Measurements from ENCODE around the gene ZNF205. TPM values are rescaled to one million over a fixed set of nuclear protein-coding genes. Genes with fewer than 3 reads are reported as not detected.

The ZNF205 gene
- total RNA-seq, 4 donors from 2014 or later = 10.6 to 25.0 (median 17.1) TPM

GRCh38 chr16:3142327-3142726 is 29.9 kb downstream of the ZNF205 start:
- Histone ChIP-seq H3K36me3 (peaks cover 24 to 59% (median 54%) of the 10 kb centered on the region in 4 donors), H3K27ac (replicated peaks in 1 of 4) (no peak overlapping the region), H3K4me1 (peaks cover 0 to 16% (median 4%) of the 10 kb centered on the region in 4 donors), H3K4me3 (no peak overlapping the region), H3K9me3 (no peaks in the 10 kb centered on the region), H3K27me3 (no peaks in the 10 kb centered on the region)
- WGBS = 91% methylated on average over 22 of the region's 22 CpGs
- intact Hi-C loops (cut with DNase I) = no loop called here
- no peak for TF ChIP-seq POLR2AphosphoS5 (IDR thresholded peaks at IDR 0.05)
- no peak for TF ChIP-seq CTCF (IDR thresholded peaks at IDR 0.05)
- no peak for TF ChIP-seq POLR2A (IDR thresholded peaks at IDR 0.05; ENCODE audit: low read depth)
- TF ChIP-seq EP300 (IDR thresholded peaks at IDR 0.05) = no peak
- DNase-seq (ENCODE audit: extremely low spot score) = no peak

GRCh38 chr16:3142770-3143169 is 30.4 kb downstream of the ZNF205 start:
- Histone ChIP-seq H3K9me3 (no peaks in the 10 kb centered on the region), H3K4me1 (peaks cover 0 to 16% (median 3%) of the 10 kb centered on the region in 4 donors), H3K36me3 (peaks cover 24 to 55% (median 50%) of the 10 kb centered on the region in 4 donors), H3K4me3 (no peak overlapping the region), H3K27ac (replicated peaks in 1 of 4) (no peak overlapping the region), H3K27me3 (no peaks in the 10 kb centered on the region)
- TF ChIP-seq EP300 (IDR thresholded peaks at IDR 0.05) = no peak
- no peak for TF ChIP-seq CTCF (IDR thresholded peaks at IDR 0.05)
- TF ChIP-seq POLR2A (IDR thresholded peaks at IDR 0.05; ENCODE audit: low read depth) = no peak
- no peak for TF ChIP-seq POLR2AphosphoS5 (IDR thresholded peaks at IDR 0.05)
- DNase-seq (ENCODE audit: extremely low spot score) = no peak
- intact Hi-C loops (cut with DNase I) = no loop called here
- 83% methylated on average over 5 of the region's 13 CpGs for WGBS

- H3K27ac ChIP-seq (replicated peaks in 1 of 4) = no peak overlapping the region
- peaks cover 0 to 16% (median 3%) of the 10 kb centered on the region in 4 donors for H3K4me1 ChIP-seq
- peaks cover 24 to 51% (median 46%) of the 10 kb centered on the region in 4 donors for H3K36me3 ChIP-seq
- H3K9me3 ChIP-seq = no peaks in the 10 kb centered on the region
- H3K27me3 ChIP-seq = no peaks in the 10 kb centered on the region
- no peak for TF ChIP-seq POLR2A (IDR thresholded peaks at IDR 0.05; ENCODE audit: low read depth)
- TF ChIP-seq POLR2AphosphoS5 (IDR thresholded peaks at IDR 0.05) = no peak
- TF ChIP-seq CTCF (IDR thresholded peaks at IDR 0.05) = no peak
- TF ChIP-seq EP300 (IDR thresholded peaks at IDR 0.05) = no peak
- intact Hi-C loops (cut with DNase I) = no loop called here
- no peak overlapping the region for H3K4me3 ChIP-seq
- WGBS = 100% methylated on average over 2 of the region's 11 CpGs
- no peak for DNase-seq (ENCODE audit: extremely low spot score)
Measured at GRCh38 chr16:3143189-3143588, 30.8 kb downstream of the ZNF205 start.

- intact Hi-C loops (cut with DNase I) = no loop called here
- WGBS = 82% methylated on average over 13 of the region's 23 CpGs
- H3K36me3 ChIP-seq = peaks cover 23 to 45% (median 41%) of the 10 kb centered on the region in 4 donors
- DNase-seq (ENCODE audit: extremely low spot score) = no peak
- TF ChIP-seq POLR2A (IDR thresholded peaks at IDR 0.05; ENCODE audit: low read depth) (peak; percentile 47), CTCF (IDR thresholded peaks at IDR 0.05) (no peak)
- H3K9me3 ChIP-seq = no peaks in the 10 kb centered on the region
- peaks cover 0 to 16% (median 3%) of the 10 kb centered on the region in 4 donors for H3K4me1 ChIP-seq
- H3K4me3 ChIP-seq = no peak overlapping the region
- H3K27me3 ChIP-seq = no peaks in the 10 kb centered on the region
- H3K27ac ChIP-seq (replicated peaks in 1 of 4) = no peak overlapping the region
Measured at GRCh38 chr16:3143598-3144320, 31.4 kb downstream of the ZNF205 start.
